ENCODE results near the gene CACNA1A. TPM values are rescaled to one million over a fixed set of nuclear protein-coding genes. Genes with fewer than 3 reads are reported as not detected.

The CACNA1A gene
- total RNA-seq, 1 donor from 2014 or later = 7.7 TPM

- Histone ChIP-seq H3K27ac (no peak overlapping the region), H3K27me3 (no peaks in the 10 kb centered on the region), H3K9me3 (no peaks in the 10 kb centered on the region), H3K4me3 (no peak overlapping the region), H3K36me3 (no peaks in the 10 kb centered on the region), H3K4me1 (no peaks in the 10 kb centered on the region)
- no peak for DNase-seq (ENCODE audit: low spot score in 2 of 2)
- TF ChIP-seq CTCF (IDR thresholded peaks at IDR 0.05) = no peak
- intact Hi-C loops (cut with DNase I) = no loop called here
Observed at GRCh38 chr19:13255719-13256059, 250.6 kb downstream of the CACNA1A start.

GRCh38 chr19:13255041-13255718, 251.1 kb downstream of the CACNA1A start:
- Histone ChIP-seq H3K4me1 (no peaks in the 10 kb centered on the region), H3K27me3 (no peaks in the 10 kb centered on the region), H3K36me3 (no peaks in the 10 kb centered on the region), H3K27ac (no peak overlapping the region), H3K9me3 (no peaks in the 10 kb centered on the region), H3K4me3 (no peak overlapping the region)
- DNase-seq (ENCODE audit: low spot score in 2 of 2) = no peak
- TF ChIP-seq CTCF (IDR thresholded peaks at IDR 0.05) = no peak
- intact Hi-C loops (cut with DNase I) = no loop called here

- no peaks in the 10 kb centered on the region for H3K36me3 ChIP-seq
- H3K27me3 ChIP-seq = no peaks in the 10 kb centered on the region
- intact Hi-C loops (cut with DNase I) = no loop called here
- H3K27ac ChIP-seq = no peak overlapping the region
- no peak for TF ChIP-seq CTCF (IDR thresholded peaks at IDR 0.05)
- DNase-seq (ENCODE audit: low spot score in 2 of 2) = no peak
- H3K9me3 ChIP-seq = no peaks in the 10 kb centered on the region
- no peaks in the 10 kb centered on the region for H3K4me1 ChIP-seq
- no peak overlapping the region for H3K4me3 ChIP-seq
Observed at GRCh38 chr19:13252569-13253335, 253.5 kb downstream of the CACNA1A start.

GRCh38 chr19:13244920-13245319, 261.4 kb downstream of the CACNA1A start:
- H3K4me1 ChIP-seq = no peaks in the 10 kb centered on the region
- DNase-seq (ENCODE audit: low spot score in 2 of 2) = no peak
- intact Hi-C loops (cut with DNase I) = no loop called here
- H3K36me3 ChIP-seq = no peaks in the 10 kb centered on the region
- H3K27me3 ChIP-seq = no peaks in the 10 kb centered on the region
- no peak for TF ChIP-seq CTCF (IDR thresholded peaks at IDR 0.05)
- H3K9me3 ChIP-seq = no peaks in the 10 kb centered on the region
- no peak overlapping the region for H3K27ac ChIP-seq
- H3K4me3 ChIP-seq = no peak overlapping the region

GRCh38 chr19:13241231-13242104, 264.8 kb downstream of the CACNA1A start:
- Histone ChIP-seq H3K27ac (no peak overlapping the region), H3K27me3 (no peaks in the 10 kb centered on the region), H3K36me3 (no peaks in the 10 kb centered on the region), H3K9me3 (no peaks in the 10 kb centered on the region), H3K4me1 (no peaks in the 10 kb centered on the region), H3K4me3 (no peak overlapping the region)
- no peak for DNase-seq (ENCODE audit: low spot score in 2 of 2)
- intact Hi-C loops (cut with DNase I) = no loop called here
- TF ChIP-seq CTCF (IDR thresholded peaks at IDR 0.05) = no peak

Measured in ascending aorta (tissue), 2 donors.